ENCODE measurements around the gene TCN2.
"Not testable (repeated sequence)": the region's sequence is repeated elsewhere in the genome, so short reads cannot be mapped to it uniquely, and the experiment has no call there.

The TCN2 gene

DNA sequence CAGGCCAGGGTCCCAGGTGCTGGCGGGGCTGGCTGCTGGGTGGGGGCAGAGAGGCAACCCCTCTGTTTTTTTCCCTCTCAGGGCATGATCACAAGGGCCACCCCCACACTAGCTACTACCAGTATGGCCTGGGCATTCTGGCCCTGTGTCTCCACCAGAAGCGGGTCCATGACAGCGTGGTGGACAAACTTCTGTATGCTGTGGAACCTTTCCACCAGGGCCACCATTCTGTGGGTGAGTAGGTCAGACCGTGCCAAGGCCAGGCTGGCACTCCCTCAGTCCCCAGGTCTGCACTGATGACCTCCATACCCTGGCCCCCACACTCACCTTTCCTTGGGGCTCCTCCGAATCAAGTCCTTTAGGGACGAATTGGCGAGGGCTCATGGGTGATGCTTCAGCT, 7.3 kb downstream of the TCN2 start:
- DNase-seq, result no peak

DNA sequence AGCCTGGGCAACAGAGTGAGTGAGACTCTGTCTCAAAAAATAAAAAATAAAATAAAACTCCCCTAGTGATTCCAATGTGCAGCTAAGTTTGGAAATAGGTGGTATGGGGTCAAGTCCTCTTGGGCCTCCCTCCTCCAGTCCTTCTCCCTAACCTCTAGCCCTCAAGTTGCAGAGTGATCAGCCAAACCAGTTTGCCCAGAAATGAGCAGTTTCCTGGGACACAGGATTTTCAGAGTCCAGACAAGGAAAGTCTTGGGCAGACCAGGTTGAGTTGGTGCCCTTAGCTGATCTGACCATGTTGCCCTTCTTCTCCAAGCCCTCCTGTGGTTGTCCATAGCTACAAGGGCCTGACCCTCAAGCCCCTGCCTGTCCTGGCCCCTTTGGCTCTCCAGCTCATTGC, 7.9 kb downstream of the TCN2 start:
- no peak for DNase-seq

DNA sequence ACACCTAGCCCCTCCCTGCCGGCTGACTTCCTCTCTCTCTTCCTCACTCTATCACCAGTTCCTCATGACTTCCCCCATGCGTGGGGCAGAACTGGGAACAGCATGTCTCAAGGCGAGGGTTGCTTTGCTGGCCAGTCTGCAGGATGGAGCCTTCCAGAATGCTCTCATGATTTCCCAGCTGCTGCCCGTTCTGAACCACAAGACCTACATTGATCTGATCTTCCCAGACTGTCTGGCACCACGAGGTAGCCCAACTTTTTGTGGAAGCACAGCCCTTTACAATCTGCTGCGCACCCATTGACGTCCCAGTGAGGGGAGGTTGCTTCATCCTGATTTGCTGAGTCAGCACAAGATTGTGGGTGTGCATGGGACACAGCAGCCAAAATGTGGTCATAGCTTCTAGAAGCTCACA, 8.6 kb downstream of the TCN2 start:
- no peak for DNase-seq

DNA sequence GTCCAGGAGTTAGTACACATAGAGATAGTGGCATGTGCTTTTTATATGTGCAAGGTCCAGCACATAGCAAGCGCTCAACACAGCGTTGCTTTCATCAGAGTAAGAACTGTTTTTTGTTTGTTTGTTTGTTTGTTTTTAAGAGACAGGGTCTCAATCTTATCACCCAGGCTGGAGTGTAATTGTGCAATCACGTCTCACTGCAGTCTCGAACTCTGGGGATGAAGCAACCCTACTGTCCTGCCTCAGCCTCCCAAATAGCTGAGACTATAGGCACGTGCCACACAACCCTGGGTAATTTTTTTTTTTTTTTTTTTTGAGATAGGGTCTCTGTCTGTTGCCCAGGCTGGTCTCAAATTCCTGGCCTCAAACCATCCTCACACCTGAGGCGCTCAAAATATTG, 10.8 kb downstream of the TCN2 start:
- no peak for DNase-seq

DNA sequence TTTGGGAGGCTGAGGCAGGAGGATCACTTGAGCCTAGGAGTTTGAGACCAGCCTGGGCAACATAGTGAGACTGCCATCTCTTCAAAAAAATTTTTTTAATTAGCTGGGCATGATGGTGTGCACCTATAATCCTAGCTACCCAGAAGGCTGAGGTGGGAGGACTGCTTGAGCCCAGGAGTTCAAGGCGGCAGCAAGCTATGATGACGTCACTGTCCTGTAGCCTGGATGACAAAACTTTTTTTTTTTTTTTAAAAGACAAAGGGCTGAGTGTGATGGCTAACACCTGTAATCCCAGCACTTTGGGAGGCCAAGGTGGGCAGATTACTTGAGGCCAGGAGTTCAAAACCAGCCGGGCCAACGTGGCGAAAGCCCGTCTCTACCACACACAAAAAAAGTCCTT, 12.9 kb downstream of the TCN2 start:
- DNase-seq, result not testable (repeated sequence)

DNA sequence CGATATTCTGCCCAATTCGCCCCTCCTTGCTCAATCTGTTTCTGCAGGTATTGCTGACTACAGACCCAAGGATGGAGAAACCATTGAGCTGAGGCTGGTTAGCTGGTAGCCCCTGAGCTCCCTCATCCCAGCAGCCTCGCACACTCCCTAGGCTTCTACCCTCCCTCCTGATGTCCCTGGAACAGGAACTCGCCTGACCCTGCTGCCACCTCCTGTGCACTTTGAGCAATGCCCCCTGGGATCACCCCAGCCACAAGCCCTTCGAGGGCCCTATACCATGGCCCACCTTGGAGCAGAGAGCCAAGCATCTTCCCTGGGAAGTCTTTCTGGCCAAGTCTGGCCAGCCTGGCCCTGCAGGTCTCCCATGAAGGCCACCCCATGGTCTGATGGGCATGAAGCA, 19.4 kb downstream of the TCN2 start:
- no peak for DNase-seq

DNA sequence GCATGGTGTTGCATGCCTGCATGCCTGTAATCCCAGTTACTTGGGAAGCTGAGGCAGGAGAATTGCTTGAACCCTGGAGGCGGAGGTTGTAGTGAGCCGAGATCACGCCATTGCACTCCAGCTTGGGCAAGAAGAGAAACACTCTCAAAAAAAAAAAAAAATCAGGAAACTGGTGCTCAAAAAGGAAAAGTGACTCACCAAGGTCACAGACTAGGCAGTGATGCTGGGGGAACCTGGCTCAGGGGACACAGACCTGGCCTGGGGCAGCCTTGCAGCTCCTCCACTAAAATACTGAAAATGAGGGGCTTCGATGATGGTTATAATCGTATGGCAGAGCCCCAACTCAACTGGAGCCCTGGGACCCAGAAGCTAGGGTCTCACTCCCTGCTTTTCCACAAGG, 20.5 kb downstream of the TCN2 start:
- DNase-seq, result no peak

DNA sequence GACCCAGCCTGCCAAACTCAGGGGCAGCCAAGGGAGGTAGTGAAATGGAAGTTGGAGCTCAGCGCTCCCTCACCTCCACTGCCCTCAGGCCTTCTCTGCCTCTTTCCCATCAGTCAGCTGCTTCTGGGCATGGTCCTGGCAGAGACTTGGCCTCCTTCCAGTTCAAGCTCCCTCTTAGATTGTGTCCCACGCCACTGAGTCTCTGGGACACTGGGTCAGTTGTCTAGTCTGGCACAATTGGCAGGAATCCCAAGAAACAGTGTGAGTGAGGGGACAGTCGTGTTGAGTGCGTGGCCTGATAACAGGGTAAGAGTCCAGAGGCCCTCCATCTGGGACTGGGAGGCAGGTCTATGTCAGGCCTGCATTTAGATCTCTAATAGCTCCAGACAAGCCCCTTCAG, 21.5 kb downstream of the TCN2 start:
- DNase-seq, result no peak

DNA sequence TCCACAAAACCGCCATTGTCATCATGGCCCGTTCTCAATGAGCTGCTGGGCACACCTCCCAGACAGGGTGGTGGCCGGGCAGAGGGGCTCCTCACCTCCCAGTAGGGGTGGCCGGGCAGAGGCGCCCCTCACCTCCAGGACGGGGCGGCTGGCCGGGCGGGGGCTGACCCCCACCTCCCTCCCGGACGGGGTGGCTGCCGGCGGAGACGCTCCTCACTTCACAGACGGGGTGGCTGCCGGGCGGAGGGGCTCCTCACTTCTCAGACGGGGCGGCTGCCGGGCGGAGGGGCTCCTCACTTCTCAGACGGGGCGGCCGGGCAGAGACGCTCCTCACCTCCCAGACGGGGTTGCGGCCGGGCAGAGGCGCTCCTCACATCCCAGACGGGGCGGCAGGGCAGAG, 24.5 kb downstream of the TCN2 start:
- not testable (repeated sequence) for DNase-seq

DNA sequence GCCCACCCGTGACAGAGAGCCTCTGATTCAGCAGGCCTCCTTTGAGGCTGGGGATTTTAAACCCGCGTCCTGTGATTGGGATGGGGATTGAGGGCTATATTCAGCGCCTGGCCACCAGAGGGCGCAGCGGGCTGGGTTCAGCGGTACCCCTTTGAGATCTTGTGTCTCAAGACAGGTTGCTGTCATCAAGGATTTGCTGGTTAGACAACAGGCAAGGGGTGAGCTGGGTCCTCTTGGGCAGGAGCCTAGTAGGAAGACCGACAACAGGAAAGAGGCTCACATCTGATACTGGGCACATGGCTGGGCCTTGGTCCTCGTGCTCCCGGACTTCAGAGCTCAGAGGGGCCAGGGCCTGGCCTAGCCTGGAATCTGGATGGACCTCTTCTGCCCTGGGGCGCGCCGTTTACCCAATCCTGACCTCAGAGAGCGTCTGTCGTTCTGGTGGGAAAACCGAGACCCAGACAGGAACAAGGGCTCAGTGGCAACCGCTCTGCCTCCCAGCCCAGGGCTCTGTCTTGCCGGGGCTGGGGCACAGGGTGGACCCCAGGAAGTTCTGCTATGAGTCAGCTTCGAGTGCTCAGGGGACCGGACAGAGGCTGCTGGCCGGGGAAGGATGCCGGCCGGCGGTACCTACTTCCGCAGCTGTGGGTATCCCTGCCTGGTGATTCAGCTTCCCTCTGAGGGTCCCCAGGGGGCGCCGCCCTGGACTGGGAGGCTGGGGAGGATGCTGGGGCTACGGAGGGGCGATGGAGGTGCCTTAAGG, 27.7 kb downstream of the TCN2 start:
- peak; percentile 95 for DNase-seq

DNA sequence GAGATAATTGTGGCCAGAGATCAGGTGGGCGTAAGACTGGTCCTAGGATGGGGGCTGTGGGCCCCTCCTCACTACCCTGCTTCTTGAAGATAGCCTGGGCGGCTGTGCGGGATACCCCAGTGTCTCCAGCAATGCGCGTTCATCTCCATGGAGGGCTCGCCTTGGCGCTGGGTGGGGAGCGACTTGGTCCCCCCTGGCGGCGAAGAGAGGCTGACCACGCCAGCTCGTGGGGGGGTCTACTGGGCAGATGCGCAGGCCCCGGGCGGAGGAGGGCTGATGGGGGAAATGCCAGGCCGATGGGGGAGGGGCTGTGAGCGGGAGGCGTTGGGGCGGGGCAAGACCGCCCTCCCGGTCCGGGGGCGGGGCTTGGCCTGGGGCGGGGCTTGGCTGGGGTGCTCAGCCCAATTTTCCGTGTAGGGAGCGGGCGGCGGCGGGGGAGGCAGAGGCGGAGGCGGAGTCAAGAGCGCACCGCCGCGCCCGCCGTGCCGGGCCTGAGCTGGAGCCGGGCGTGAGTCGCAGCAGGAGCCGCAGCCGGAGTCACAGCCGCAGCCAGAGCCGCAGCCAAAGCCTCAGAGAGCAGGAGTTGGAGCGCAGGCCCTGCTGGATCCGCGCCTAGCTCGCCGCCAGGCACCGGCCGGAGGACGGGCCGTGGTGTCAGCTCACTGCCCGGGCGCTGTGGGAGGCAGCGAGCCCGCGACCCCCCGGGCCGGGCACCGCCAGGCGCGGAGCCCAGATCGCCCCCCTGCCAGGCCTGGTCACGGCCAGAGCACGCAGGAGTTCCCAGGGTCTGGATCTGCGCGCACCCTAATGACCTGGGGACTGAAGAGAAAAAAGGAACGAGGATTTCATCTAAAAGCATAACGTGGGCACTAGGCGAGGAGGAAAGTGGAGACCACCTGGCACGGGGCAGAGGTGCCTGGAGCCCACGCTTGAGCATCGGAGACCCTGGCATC, 28.6 kb downstream of the TCN2 start, which contains the start of gene SLC35E4:
TSS of gene SLC35E4 (plus strand) at position 509 of the 953 bp plus-strand sequence. CDS start 670 bp downstream, outside the sequence.
- DNase-seq, result peak; percentile 96

DNA sequence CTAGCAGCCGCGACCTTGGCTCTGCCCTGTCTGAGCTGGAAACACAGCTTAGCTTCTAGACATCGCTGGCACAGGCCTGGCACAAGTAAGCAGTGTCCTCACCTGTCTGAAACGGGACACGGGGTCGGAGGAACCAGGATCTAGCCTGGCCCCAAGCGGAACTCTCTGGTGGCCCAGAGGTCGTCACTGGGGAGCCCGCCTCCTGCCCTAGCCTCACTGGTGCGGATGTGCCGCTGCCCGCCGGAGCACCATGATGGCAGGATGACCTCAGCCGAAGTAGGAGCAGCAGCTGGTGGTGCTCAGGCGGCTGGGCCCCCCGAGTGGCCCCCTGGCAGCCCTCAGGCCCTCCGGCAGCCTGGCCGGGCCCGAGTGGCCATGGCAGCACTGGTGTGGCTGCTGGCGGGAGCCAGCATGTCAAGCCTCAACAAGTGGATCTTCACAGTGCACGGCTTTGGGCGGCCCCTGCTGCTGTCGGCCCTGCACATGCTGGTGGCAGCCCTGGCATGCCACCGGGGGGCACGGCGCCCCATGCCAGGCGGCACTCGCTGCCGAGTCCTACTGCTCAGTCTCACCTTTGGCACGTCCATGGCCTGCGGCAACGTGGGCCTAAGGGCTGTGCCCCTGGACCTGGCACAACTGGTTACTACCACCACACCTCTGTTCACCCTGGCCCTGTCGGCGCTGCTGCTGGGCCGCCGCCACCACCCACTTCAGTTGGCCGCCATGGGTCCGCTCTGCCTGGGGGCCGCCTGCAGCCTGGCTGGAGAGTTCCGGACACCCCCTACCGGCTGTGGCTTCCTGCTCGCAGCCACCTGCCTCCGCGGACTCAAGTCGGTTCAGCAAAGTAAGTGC, 29.5 kb downstream of the TCN2 start:
- DNase-seq, result peak; percentile 28

DNA sequence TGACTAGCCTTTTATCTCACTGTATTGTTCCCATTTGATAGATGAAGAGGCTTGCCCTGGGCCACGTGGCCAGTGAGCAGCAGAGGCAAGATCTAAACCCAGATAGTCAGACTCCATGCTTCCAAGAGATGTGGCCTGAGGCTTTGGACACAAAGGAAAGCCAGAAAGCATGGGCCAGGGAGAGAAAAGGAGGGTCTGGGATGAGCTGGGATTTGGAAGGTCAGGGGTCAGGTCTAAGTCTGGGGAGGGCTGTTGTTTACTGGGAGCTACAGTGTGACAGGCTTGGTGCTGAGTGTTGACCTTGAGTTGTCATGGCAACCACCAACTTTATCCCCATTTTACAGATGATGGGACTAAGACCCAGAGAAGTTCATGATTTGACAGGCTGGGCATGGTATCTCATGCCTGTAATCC, 30.7 kb downstream of the TCN2 start:
- DNase-seq, result no peak

DNA sequence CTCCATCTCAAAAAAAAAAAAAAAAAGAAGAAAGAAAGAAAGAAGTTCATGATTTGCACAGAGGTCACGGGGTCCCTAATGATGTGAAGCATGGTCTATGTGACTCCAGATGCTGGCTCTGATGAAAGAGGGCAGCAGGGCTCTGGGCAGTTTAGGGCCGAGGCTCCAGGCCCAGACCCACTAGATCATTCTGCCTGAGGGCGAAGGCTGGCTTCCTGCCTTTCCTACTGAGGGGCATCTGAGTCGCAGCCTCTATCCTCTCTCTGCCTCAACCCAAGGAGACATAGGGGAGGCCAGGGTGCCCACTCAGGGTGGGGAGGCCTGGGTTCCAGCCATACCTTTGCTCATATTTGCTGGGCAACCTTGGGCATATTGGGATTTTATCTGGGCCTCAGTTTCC, 33.4 kb downstream of the TCN2 start:
- no peak for DNase-seq

DNA sequence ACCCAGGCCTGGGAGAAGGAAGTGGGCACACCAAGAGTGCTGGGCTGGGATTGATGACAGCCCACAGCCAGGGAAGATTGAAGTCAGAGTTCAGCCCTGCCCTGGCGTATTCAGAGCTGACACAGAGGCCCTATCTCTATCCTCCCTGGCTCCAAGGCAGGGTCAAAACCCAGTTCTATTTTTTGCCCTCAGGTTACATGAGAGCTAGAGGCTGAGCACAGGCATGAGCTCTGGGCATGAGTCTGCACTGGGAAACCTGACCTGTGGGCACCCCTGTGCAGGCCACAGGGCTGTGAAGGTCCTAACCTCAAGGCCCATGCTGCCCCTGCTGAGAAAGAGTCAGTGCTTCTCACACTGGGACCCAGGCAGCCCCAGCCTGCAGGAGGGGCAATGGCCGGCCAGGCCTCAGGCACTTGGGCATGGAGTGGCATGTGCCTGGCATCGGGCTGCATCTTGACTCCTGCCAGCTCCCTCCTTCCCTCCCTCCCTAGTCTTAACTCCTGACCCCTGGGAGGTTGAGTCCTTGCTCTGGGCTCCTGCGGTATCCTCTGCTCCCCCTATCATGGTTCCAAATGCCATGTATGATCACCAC, 34.0 kb downstream of the TCN2 start:
- DNase-seq, result no peak

DNA sequence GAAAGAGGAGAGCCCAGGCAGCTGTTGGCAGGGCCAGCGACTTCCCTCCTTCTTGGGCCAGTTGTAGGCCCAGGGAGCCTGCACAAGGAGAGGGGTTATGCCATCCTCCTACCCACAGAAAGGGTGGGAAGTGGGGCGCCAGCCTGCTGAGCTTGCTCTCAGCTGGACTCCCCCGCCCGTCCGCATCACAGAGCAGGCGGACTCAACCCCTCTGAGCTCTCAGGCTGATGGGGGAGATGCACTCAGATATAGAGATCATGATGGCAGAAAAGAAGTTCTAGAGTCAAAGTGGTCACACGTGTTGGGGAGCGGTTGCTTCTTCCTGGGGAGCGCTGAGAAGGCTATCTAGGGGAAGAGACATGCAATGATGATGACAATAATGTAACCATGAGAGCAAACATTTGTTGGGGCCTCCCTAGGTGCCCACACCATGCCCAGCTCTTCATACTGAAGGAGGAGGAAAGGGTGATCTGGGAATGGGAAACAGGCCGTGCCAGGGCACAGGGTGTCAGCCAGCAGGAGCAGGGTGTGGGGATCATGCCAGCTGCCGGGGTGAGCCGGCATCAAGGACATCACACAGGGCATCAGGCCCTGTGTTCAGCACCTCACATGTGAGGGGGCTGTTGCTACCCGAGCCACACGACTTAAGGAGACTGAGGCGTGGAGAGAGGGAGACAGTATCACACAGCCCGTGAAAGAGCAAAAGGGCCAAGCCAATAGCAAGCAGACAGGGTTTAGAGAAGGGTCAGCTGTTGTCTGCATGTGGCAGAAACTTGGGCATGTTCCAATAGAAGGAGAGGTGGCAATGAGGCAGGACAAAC, 36.3 kb downstream of the TCN2 start:
- DNase-seq, result no peak

DNA sequence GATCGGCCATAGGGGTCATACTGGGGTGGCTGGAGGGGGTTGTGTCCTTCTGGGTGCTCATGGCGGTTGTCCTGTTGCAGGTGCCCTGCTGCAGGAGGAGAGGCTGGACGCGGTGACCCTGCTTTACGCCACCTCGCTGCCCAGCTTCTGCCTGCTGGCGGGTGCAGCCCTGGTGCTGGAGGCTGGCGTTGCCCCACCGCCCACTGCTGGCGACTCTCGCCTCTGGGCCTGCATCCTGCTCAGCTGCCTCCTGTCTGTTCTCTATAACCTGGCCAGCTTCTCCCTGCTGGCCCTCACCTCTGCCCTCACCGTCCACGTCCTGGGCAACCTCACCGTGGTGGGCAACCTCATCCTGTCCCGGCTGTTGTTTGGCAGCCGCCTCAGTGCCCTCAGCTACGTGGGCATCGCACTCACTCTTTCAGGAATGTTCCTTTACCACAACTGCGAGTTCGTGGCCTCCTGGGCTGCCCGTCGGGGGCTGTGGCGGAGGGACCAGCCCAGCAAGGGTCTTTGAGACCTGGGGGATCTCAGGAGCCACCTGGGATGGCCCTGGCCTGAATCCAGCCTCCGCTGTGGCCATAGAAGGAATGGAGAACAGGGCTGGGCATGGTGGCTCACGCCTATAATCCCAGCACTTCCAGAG, 39.7 kb downstream of the TCN2 start:
- no peak for DNase-seq

DNA sequence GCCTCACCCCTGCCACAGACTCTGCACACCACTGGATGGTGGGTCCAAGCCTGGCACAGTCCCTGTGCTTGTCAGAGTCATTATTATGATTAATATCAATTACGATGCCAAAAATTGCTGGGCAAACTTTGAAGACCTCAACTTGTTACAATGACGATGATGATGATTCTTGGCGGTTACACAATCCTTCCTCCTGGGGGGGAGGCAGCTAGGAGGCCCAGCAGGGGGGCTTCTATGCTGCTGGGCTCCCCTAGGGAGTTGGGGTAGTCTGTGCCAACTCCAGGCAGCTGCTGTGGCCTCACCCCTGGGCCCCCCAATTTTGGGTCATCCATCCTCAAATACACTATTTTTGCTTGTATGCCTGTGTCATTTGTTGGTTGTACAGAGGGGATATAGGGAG, 40.6 kb downstream of the TCN2 start:
- DNase-seq, result no peak

DNA sequence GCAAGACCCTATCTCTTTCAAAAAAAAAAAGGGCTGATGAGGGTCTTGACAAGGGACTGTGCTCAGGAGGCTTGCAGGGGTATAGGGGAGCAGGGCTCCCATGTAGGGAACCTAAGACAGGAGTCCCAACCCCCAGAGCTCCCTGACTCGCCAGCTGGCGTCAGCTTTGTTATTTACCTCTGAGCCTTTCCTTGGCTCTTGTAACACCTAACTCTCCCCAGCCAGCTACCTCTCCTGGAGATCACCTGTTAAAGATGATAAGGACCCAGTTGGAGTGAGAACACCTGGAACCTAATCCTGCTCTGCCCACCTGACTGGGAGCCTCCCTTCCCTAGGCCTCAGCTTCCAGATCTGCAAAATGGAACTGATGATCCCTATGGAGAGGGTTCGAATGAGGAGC, 41.9 kb downstream of the TCN2 start:
- DNase-seq, result no peak

DNA sequence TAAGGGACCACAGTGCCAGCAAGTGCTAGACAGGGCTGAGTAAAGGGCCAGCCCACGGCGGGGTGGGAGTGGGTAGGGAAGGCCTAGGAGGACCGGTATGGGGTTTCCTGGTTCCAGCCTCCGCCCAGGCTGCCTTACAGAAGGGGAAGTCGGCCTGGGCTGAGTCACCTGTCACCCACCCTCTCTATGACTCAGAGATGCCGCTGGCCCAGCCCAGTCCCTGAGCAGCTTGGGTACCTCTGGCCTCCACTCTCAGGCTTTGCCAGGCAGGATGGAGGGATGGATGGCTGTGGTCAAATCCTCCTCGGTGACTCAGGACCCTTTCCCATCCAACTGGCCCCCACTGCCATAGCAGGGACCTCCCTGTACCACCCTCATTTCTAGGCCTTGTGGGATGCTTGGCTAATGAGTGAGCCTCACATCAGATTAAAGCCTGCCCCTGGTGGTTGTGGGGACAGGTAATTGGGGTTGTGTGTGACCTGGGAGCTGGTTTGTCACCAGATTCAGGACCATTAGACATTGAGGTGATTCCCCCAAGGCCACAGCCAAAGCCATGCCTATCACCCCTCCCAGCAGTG, 42.5 kb downstream of the TCN2 start:
- peak; percentile 92 for DNase-seq

Data from activated CD4-positive, alpha-beta T cell treated with anti-CD3 and anti-CD28 coated beads for 48 hours (primary cell).